ENCODE data around the gene PXK.
"Not testable (repeated sequence)": the region's sequence is repeated elsewhere in the genome, so short reads cannot be mapped to it uniquely, and the experiment has no call there.

DNA sequence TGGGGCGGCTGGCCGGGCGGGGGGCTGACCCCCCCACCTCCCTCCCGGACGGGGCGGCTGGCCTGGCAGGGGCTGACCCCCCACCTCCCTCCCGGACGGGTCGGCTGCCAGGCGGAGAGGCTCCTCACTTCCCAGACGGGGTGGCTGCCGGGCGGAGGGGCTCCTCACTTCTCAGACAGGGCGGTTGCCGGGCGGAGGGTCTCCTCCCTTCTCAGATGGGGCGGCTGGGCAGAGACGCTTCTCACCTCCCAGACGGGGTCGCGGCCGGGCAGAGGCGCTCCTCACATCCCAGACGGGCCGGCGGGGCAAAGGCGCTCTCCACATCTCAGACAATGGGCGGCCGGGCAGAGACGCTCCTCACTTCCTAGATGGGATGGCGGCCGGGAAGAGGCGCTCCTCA, 42.2 kb upstream of the PXK start:
- TF ChIP-seq POLR2A, POLR2AphosphoS5 (IDR thresholded peaks at IDR 0.05): not testable (repeated sequence)
